ENCODE data around the gene PNPLA5. TPM values are rescaled to one million over a fixed set of nuclear protein-coding genes. Genes with fewer than 3 reads are reported as not detected.
A peak's percentile ranks its signal among the peaks of the same experiment; 100 is the strongest.
"Not testable (repeated sequence)": the region's sequence is repeated elsewhere in the genome, so short reads cannot be mapped to it uniquely, and the experiment has no call there.

Gene PNPLA5
- total RNA-seq, 1 donor from 2014 or later = not detected

- DNase-seq (ENCODE audit: low spot score) = peak; percentile 84
Observed at GRCh38 chr22:43881091-43882061, 10.4 kb downstream of the PNPLA5 start.

GRCh38 chr22:43880541-43880991 lies 11.2 kb downstream of the PNPLA5 start:
- peak; percentile 75 for DNase-seq (ENCODE audit: low spot score)

GRCh38 chr22:43879901-43880540 lies 11.8 kb downstream of the PNPLA5 start:
- DNase-seq (ENCODE audit: low spot score) = peak; percentile 76

GRCh38 chr22:43878831-43879550 lies 12.8 kb downstream of the PNPLA5 start:
- peak; percentile 59 for DNase-seq (ENCODE audit: low spot score)

- peak; percentile 49 for DNase-seq (ENCODE audit: low spot score)
Observed at GRCh38 chr22:43878079-43878795, 13.6 kb downstream of the PNPLA5 start.

- peak; percentile 65 for DNase-seq (ENCODE audit: low spot score)
Observed at GRCh38 chr22:43876866-43877509, 14.8 kb downstream of the PNPLA5 start.

- DNase-seq (ENCODE audit: low spot score) = no peak
Observed at GRCh38 chr22:43869799-43870198, 22.0 kb downstream of the PNPLA5 start.

GRCh38 chr22:43869001-43869400 lies 22.8 kb downstream of the PNPLA5 start:
- DNase-seq (ENCODE audit: low spot score) = not testable (repeated sequence)

GRCh38 chr22:43867839-43868635 lies 23.8 kb downstream of the PNPLA5 start:
- DNase-seq (ENCODE audit: low spot score) = peak; percentile 85

GRCh38 chr22:43862882-43863202 lies 29.0 kb downstream of the PNPLA5 start:
- DNase-seq (ENCODE audit: low spot score) = peak; percentile 69

GRCh38 chr22:43862074-43862881 lies 29.5 kb downstream of the PNPLA5 start, which contains the start of gene SULT4A1:
Gene SULT4A1 (minus strand): TSS chr22:43862513. CDS start chr22:43862382, 131 bp downstream.
- peak; percentile 82 for DNase-seq (ENCODE audit: low spot score)

GRCh38 chr22:43861529-43861928 lies 30.3 kb downstream of the PNPLA5 start:
- DNase-seq (ENCODE audit: low spot score) = peak; percentile 87

GRCh38 chr22:43860831-43861230 lies 31.0 kb downstream of the PNPLA5 start:
- DNase-seq (ENCODE audit: low spot score) = peak; percentile 39

GRCh38 chr22:43860126-43860525 lies 31.7 kb downstream of the PNPLA5 start:
- peak; percentile 59 for DNase-seq (ENCODE audit: low spot score)

- peak; percentile 64 for DNase-seq (ENCODE audit: low spot score)
Observed at GRCh38 chr22:43859621-43860020, 32.2 kb downstream of the PNPLA5 start.

GRCh38 chr22:43859176-43859575 lies 32.6 kb downstream of the PNPLA5 start:
- DNase-seq (ENCODE audit: low spot score) = peak; percentile 59

GRCh38 chr22:43858156-43858895 lies 33.5 kb downstream of the PNPLA5 start:
- DNase-seq (ENCODE audit: low spot score) = peak; percentile 57

GRCh38 chr22:43857367-43857766 lies 34.4 kb downstream of the PNPLA5 start:
- no peak for DNase-seq (ENCODE audit: low spot score)

All from mesenteric fat pad (tissue), 1 donor.